ENCODE measurements around the gene OVOL2.

GRCh38 chr20:18018100-18018499 is 39.6 kb downstream of the OVOL2 start:
- TF ChIP-seq CTCF (IDR thresholded peaks at IDR 0.05 in 4 of 5, conservative IDR thresholded peaks at IDR 0.05 in 1 of 5): no peak
- no peak for TF ChIP-seq POLR2A (IDR thresholded peaks at IDR 0.05)

All from gastrocnemius medialis (tissue), 4 donors.